Measurements from ENCODE around the gene RAD54L. TPM values are rescaled to one million over a fixed set of nuclear protein-coding genes. Genes with fewer than 3 reads are reported as not detected.

Gene RAD54L
- 1 to 10 TPM; 6.1 to 7.0 TPM for polyA plus RNA-seq

- Histone ChIP-seq H3K4me1 (ENCODE audit: control insufficient read depth in 2 of 2, insufficient read depth in 2 of 2, low read length in 1 of 2) (peaks cover 0 to 2% of the 10 kb centered on the region in 2 donors), H3K27me3 (ENCODE audit: control insufficient read depth in 1 of 2, insufficient read depth in 2 of 2, low read length in 2 of 2) (no peaks in the 10 kb centered on the region), H3K36me3 (ENCODE audit: control insufficient read depth in 2 of 2, insufficient read depth in 2 of 2, low read length in 1 of 2) (no peaks in the 10 kb centered on the region), H3K4me3 (ENCODE audit: low read depth in 1 of 2, low read length in 2 of 2) (peak within 1 kb of the TSS; percentile 65 to 76), H3K9me3 (ENCODE audit: control insufficient read depth in 2 of 2, insufficient read depth in 1 of 2, low read depth in 1 of 2, low read length in 1 of 2) (no peaks in the 10 kb centered on the region), H3K27ac (ENCODE audit: low read depth in 2 of 2, low read length in 1 of 2) (peak within 1 kb of the TSS; percentile 68 to 80)
- WGBS, 2 donors, result 1% methylated on average over 36 to 48 of the region's 49 CpGs
Measured at GRCh38 chr1:46247436-46248121, at the start of gene RAD54L. Gene RAD54L, plus strand, starts transcription at chr1:46247763. Its CDS starts 643 bp downstream, at chr1:46248406.

DNA sequence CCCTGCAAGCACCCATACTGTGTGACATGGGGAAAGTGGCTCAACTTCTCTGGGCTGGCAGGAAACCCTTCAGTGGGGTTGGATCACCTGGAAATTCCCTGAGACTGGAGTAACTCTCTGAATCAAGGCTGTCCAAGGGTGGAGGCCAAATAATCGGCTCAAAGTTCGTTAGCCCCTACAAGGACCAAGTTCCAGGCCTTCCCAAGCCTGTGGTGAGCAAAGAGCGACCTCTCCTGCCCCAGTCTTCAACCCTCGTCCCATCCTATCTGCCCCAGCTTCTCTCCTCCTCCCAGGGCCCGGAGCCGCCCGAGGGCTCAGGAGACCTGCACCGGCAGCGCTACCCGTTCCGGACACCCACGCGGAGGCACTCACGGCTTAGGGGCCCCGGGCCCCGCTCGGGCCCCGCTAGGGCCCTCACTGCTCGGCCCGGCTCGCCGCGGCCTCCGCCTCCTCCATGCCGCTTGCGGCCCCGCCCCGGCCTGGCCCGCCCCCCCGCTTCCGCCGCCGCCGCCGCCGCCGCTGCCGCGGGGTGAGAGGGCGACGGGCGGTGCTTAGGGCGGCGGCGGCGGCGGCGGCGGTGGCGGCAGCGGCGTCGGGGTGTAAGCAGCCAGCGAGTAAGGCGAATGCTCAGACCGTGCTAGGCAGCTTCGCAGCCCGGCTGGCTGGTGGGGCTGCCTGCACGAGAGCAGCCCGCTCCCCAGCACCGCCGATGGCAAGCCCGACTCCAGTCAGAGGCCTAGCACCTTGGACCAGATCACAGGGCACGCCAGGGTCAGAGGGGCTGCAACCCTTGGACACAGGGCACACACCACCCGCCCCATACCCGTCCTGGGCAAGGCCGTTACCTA, 49.4 kb upstream of the RAD54L start, which contains the start of gene POMGNT1:
POMGNT1 (minus strand) TSS at position 471 of the 848 bp plus-strand sequence. CDS start 613 bp downstream, outside the sequence.
- peaks cover 0 to 6% of the 10 kb centered on the region in 2 donors for H3K4me1 ChIP-seq (ENCODE audit: control insufficient read depth in 2 of 2, insufficient read depth in 2 of 2, low read length in 1 of 2)
- WGBS, 2 donors, result 0% methylated on average over 44 to 67 of the region's 67 CpGs
- no peaks in the 10 kb centered on the region for H3K27me3 ChIP-seq (ENCODE audit: control insufficient read depth in 1 of 2, insufficient read depth in 2 of 2, low read length in 2 of 2)
- H3K36me3 ChIP-seq (ENCODE audit: control insufficient read depth in 2 of 2, insufficient read depth in 2 of 2, low read length in 1 of 2), result peaks cover 0 to 10% of the 10 kb centered on the region in 2 donors
- H3K9me3 ChIP-seq (ENCODE audit: control insufficient read depth in 2 of 2, insufficient read depth in 1 of 2, low read depth in 1 of 2, low read length in 1 of 2), result no peaks in the 10 kb centered on the region
- H3K4me3 ChIP-seq (ENCODE audit: low read depth in 1 of 2, low read length in 2 of 2), result peak within 1 kb of the TSS; percentile 74 to 84
- peak within 1 kb of the TSS; percentile 78 to 86 for H3K27ac ChIP-seq (ENCODE audit: low read depth in 2 of 2, low read length in 1 of 2)

GRCh38 chr1:46199233-46199749, 48.3 kb upstream of the RAD54L start:
- peaks cover 0 to 9% of the 10 kb centered on the region in 2 donors for H3K4me1 ChIP-seq (ENCODE audit: control insufficient read depth in 2 of 2, insufficient read depth in 2 of 2, low read length in 1 of 2)
- no peaks in the 10 kb centered on the region for H3K27me3 ChIP-seq (ENCODE audit: control insufficient read depth in 1 of 2, insufficient read depth in 2 of 2, low read length in 2 of 2)
- H3K9me3 ChIP-seq (ENCODE audit: control insufficient read depth in 2 of 2, insufficient read depth in 1 of 2, low read depth in 1 of 2, low read length in 1 of 2), result no peaks in the 10 kb centered on the region
- WGBS, 2 donors, result 58 to 62% methylated on average over 3 of the region's 3 CpGs
- H3K36me3 ChIP-seq (ENCODE audit: control insufficient read depth in 2 of 2, insufficient read depth in 2 of 2, low read length in 1 of 2), result peaks cover 0 to 5% of the 10 kb centered on the region in 2 donors
- H3K27ac ChIP-seq (ENCODE audit: low read depth in 2 of 2, low read length in 1 of 2), result no peak overlapping the region
- H3K4me3 ChIP-seq (ENCODE audit: low read depth in 1 of 2, low read length in 2 of 2), result no peak overlapping the region

- Histone ChIP-seq H3K27ac (ENCODE audit: low read depth in 2 of 2, low read length in 1 of 2) (peak overlapping the region; percentile 69 to 90), H3K36me3 (ENCODE audit: control insufficient read depth in 2 of 2, insufficient read depth in 2 of 2, low read length in 1 of 2) (no peaks in the 10 kb centered on the region), H3K4me1 (ENCODE audit: control insufficient read depth in 2 of 2, insufficient read depth in 2 of 2, low read length in 1 of 2) (peaks cover 3 to 7% of the 10 kb centered on the region in 2 donors), H3K27me3 (ENCODE audit: control insufficient read depth in 1 of 2, insufficient read depth in 2 of 2, low read length in 2 of 2) (no peaks in the 10 kb centered on the region), H3K4me3 (ENCODE audit: low read depth in 1 of 2, low read length in 2 of 2) (peak overlapping the region; percentile 53 to 65), H3K9me3 (ENCODE audit: control insufficient read depth in 2 of 2, insufficient read depth in 1 of 2, low read depth in 1 of 2, low read length in 1 of 2) (no peaks in the 10 kb centered on the region)
- 23 to 35% methylated on average over 14 of the region's 14 CpGs for WGBS, 2 donors
Measured at GRCh38 chr1:46203738-46204405, 43.7 kb upstream of the RAD54L start.

GRCh38 chr1:46204406-46204742, 43.2 kb upstream of the RAD54L start:
- H3K27ac ChIP-seq (ENCODE audit: low read depth in 2 of 2, low read length in 1 of 2), result peak overlapping the region; percentile 13 to 90
- peaks cover 3 to 7% of the 10 kb centered on the region in 2 donors for H3K4me1 ChIP-seq (ENCODE audit: control insufficient read depth in 2 of 2, insufficient read depth in 2 of 2, low read length in 1 of 2)
- H3K9me3 ChIP-seq (ENCODE audit: control insufficient read depth in 2 of 2, insufficient read depth in 1 of 2, low read depth in 1 of 2, low read length in 1 of 2), result no peaks in the 10 kb centered on the region
- peak overlapping the region; percentile 53 to 65 for H3K4me3 ChIP-seq (ENCODE audit: low read depth in 1 of 2, low read length in 2 of 2)
- WGBS, 2 donors, result 19 to 43% methylated on average over 5 of the region's 5 CpGs
- no peaks in the 10 kb centered on the region for H3K27me3 ChIP-seq (ENCODE audit: control insufficient read depth in 1 of 2, insufficient read depth in 2 of 2, low read length in 2 of 2)
- no peaks in the 10 kb centered on the region for H3K36me3 ChIP-seq (ENCODE audit: control insufficient read depth in 2 of 2, insufficient read depth in 2 of 2, low read length in 1 of 2)

GRCh38 chr1:46205141-46205540, 42.4 kb upstream of the RAD54L start:
- Histone ChIP-seq H3K36me3 (ENCODE audit: control insufficient read depth in 2 of 2, insufficient read depth in 2 of 2, low read length in 1 of 2) (no peaks in the 10 kb centered on the region), H3K4me1 (ENCODE audit: control insufficient read depth in 2 of 2, insufficient read depth in 2 of 2, low read length in 1 of 2) (peaks cover 3 to 7% of the 10 kb centered on the region in 2 donors), H3K9me3 (ENCODE audit: control insufficient read depth in 2 of 2, insufficient read depth in 1 of 2, low read depth in 1 of 2, low read length in 1 of 2) (no peaks in the 10 kb centered on the region), H3K27me3 (ENCODE audit: control insufficient read depth in 1 of 2, insufficient read depth in 2 of 2, low read length in 2 of 2) (no peaks in the 10 kb centered on the region), H3K27ac (ENCODE audit: low read depth in 2 of 2, low read length in 1 of 2) (peak overlapping the region in 1 of 2 donors; percentile 1), H3K4me3 (ENCODE audit: low read depth in 1 of 2, low read length in 2 of 2) (no peak overlapping the region)
- WGBS, 2 donors, result 70 to 78% methylated on average over 3 of the region's 3 CpGs

- H3K4me3 ChIP-seq (ENCODE audit: low read depth in 1 of 2, low read length in 2 of 2), result no peak overlapping the region
- WGBS, 2 donors, result 42 to 43% methylated on average over 3 of the region's 3 CpGs
- H3K27me3 ChIP-seq (ENCODE audit: control insufficient read depth in 1 of 2, insufficient read depth in 2 of 2, low read length in 2 of 2), result no peaks in the 10 kb centered on the region
- H3K4me1 ChIP-seq (ENCODE audit: control insufficient read depth in 2 of 2, insufficient read depth in 2 of 2, low read length in 1 of 2), result peaks cover 3 to 7% of the 10 kb centered on the region in 2 donors
- H3K36me3 ChIP-seq (ENCODE audit: control insufficient read depth in 2 of 2, insufficient read depth in 2 of 2, low read length in 1 of 2), result no peaks in the 10 kb centered on the region
- H3K27ac ChIP-seq (ENCODE audit: low read depth in 2 of 2, low read length in 1 of 2), result peak overlapping the region in 1 of 2 donors; percentile 59
- H3K9me3 ChIP-seq (ENCODE audit: control insufficient read depth in 2 of 2, insufficient read depth in 1 of 2, low read depth in 1 of 2, low read length in 1 of 2), result no peaks in the 10 kb centered on the region
Measured at GRCh38 chr1:46205791-46206190, 41.8 kb upstream of the RAD54L start.

GRCh38 chr1:46206399-46206798, 41.2 kb upstream of the RAD54L start:
- no peak overlapping the region for H3K27ac ChIP-seq (ENCODE audit: low read depth in 2 of 2, low read length in 1 of 2)
- no peaks in the 10 kb centered on the region for H3K36me3 ChIP-seq (ENCODE audit: control insufficient read depth in 2 of 2, insufficient read depth in 2 of 2, low read length in 1 of 2)
- 89 to 97% methylated on average over 2 of the region's 2 CpGs for whole genome bisulfite sequencing, 2 donors
- H3K4me1 ChIP-seq (ENCODE audit: control insufficient read depth in 2 of 2, insufficient read depth in 2 of 2, low read length in 1 of 2), result peaks cover 3 to 7% of the 10 kb centered on the region in 2 donors
- H3K4me3 ChIP-seq (ENCODE audit: low read depth in 1 of 2, low read length in 2 of 2), result no peak overlapping the region
- no peaks in the 10 kb centered on the region for H3K27me3 ChIP-seq (ENCODE audit: control insufficient read depth in 1 of 2, insufficient read depth in 2 of 2, low read length in 2 of 2)
- H3K9me3 ChIP-seq (ENCODE audit: control insufficient read depth in 2 of 2, insufficient read depth in 1 of 2, low read depth in 1 of 2, low read length in 1 of 2), result no peaks in the 10 kb centered on the region

GRCh38 chr1:46210561-46210960, 37.0 kb upstream of the RAD54L start:
- peaks cover 0 to 3% of the 10 kb centered on the region in 2 donors for H3K4me1 ChIP-seq (ENCODE audit: control insufficient read depth in 2 of 2, insufficient read depth in 2 of 2, low read length in 1 of 2)
- H3K27ac ChIP-seq (ENCODE audit: low read depth in 2 of 2, low read length in 1 of 2), result no peak overlapping the region
- H3K36me3 ChIP-seq (ENCODE audit: control insufficient read depth in 2 of 2, insufficient read depth in 2 of 2, low read length in 1 of 2), result no peaks in the 10 kb centered on the region
- no peaks in the 10 kb centered on the region for H3K9me3 ChIP-seq (ENCODE audit: control insufficient read depth in 2 of 2, insufficient read depth in 1 of 2, low read depth in 1 of 2, low read length in 1 of 2)
- WGBS, 2 donors, result 89 to 94% methylated on average over 3 of the region's 3 CpGs
- no peaks in the 10 kb centered on the region for H3K27me3 ChIP-seq (ENCODE audit: control insufficient read depth in 1 of 2, insufficient read depth in 2 of 2, low read length in 2 of 2)
- H3K4me3 ChIP-seq (ENCODE audit: low read depth in 1 of 2, low read length in 2 of 2), result no peak overlapping the region

Measured in esophagus (tissue), 2 donors.